H9 (cell line): ENCODE data around the gene PPP2R1A. TPM values are rescaled to one million over a fixed set of nuclear protein-coding genes. Genes with fewer than 3 reads are reported as not detected.

Source experiments
- DNase-seq: peaks from one replicate; pipeline ENCODE4 v3.0.0-alpha.2; 2017
- H2AFZ ChIP-seq: one replicate; pipeline ENCODE4 v1.6.1; 2013; ENCODE audit warnings: mild to moderate bottlenecking, low read length, control low read depth, moderate library complexity
- H2AK5ac ChIP-seq: 2 replicates; pipeline ENCODE4 v1.6.1; 2013; ENCODE audit warnings: low read length, control low read depth, mixed read lengths; ENCODE audit not compliant: insufficient read length
- H2BK120ac ChIP-seq: one replicate; pipeline ENCODE4 v1.6.1; 2013; ENCODE audit warnings: low read depth, mild to moderate bottlenecking, low read length, control low read depth, inconsistent platforms; ENCODE audit not compliant: poor library complexity, severe bottlenecking
- H2BK12ac ChIP-seq: 2 replicates; pipeline ENCODE4 v1.6.1; 2013; ENCODE audit warnings: low read length, control low read depth, mixed read lengths, low read depth; ENCODE audit not compliant: insufficient read length
- H2BK15ac ChIP-seq: 2 replicates; pipeline ENCODE4 v1.6.1; 2013; ENCODE audit warnings: low read depth, low read length, control low read depth
- H2BK20ac ChIP-seq: one replicate; pipeline ENCODE4 v1.6.1; 2013; ENCODE audit warnings: low read depth, mild to moderate bottlenecking, low read length, control low read depth, inconsistent platforms; ENCODE audit not compliant: poor library complexity, severe bottlenecking
- H2BK5ac ChIP-seq: 2 replicates; pipeline ENCODE4 v1.6.1; 2013; ENCODE audit warnings: low read length, control low read depth, mixed read lengths; ENCODE audit not compliant: insufficient read length
- H3K14ac ChIP-seq: 2 replicates; pipeline ENCODE4 v1.6.1; 2013; ENCODE audit warnings: low read length, control low read depth; ENCODE audit not compliant: insufficient read depth
- H3K18ac ChIP-seq: 2 replicates; pipeline ENCODE4 v1.6.1; 2013; ENCODE audit warnings: low read depth, mild to moderate bottlenecking, mixed read lengths, low read length, control low read depth; ENCODE audit not compliant: insufficient read length
- H3K23ac ChIP-seq: 2 replicates; pipeline ENCODE4 v1.6.1; 2013; ENCODE audit warnings: low read length, control low read depth, mixed read lengths, low read depth; ENCODE audit not compliant: insufficient read length
- H3K23me2 ChIP-seq: 2 replicates; pipeline ENCODE4 v1.6.1; 2013; ENCODE audit warnings: low read depth, mild to moderate bottlenecking, mixed read lengths, low read length, control low read depth; ENCODE audit not compliant: insufficient read length, poor library complexity, severe bottlenecking
- H3K27ac ChIP-seq: 2 replicates; pipeline ENCODE4 v1.5.1; 2013; ENCODE audit warnings: low read length, control low read depth, mixed read lengths, low read depth; ENCODE audit not compliant: insufficient read length
- H3K27me3 ChIP-seq: 2 replicates; pipeline ENCODE4 v1.6.1; 2013; ENCODE audit warnings: low read length, control low read depth, inconsistent platforms; ENCODE audit not compliant: insufficient read depth
- H3K4ac ChIP-seq: 2 replicates; pipeline ENCODE4 v1.6.1; 2013; ENCODE audit warnings: low read depth, mild to moderate bottlenecking, control low read depth, inconsistent platforms, low read length, moderate library complexity
- H3K4me1 ChIP-seq: 2 replicates; pipeline ENCODE4 v1.6.1; 2013; ENCODE audit warnings: low read length, control low read depth, inconsistent platforms; ENCODE audit not compliant: insufficient read depth
- H3K4me2 ChIP-seq: 2 replicates; pipeline ENCODE4 v1.6.1; 2013; ENCODE audit warnings: low read length, control low read depth, mixed read lengths; ENCODE audit not compliant: insufficient read length, insufficient read depth
- H3K56ac ChIP-seq: 2 replicates; pipeline ENCODE4 v1.6.1; 2013; ENCODE audit warnings: low read depth, mild to moderate bottlenecking, mixed read lengths, low read length, control low read depth; ENCODE audit not compliant: insufficient read length
- H3K79me1 ChIP-seq: 2 replicates; pipeline ENCODE4 v1.6.1; 2013; ENCODE audit warnings: low read depth, mild to moderate bottlenecking, moderate library complexity, low read length, control low read depth, inconsistent platforms; ENCODE audit not compliant: insufficient read depth, poor library complexity, severe bottlenecking
- H3K79me2 ChIP-seq: 2 replicates; pipeline ENCODE4 v1.6.1; 2013; ENCODE audit warnings: low read length, control low read depth, inconsistent platforms; ENCODE audit not compliant: insufficient read depth
- H3K9ac ChIP-seq: 2 replicates; pipeline ENCODE4 v1.6.1; 2013; ENCODE audit warnings: low read length, control low read depth, mixed read lengths; ENCODE audit not compliant: insufficient read length; ENCODE audit errors: extremely low read depth
- H3K9me3 ChIP-seq: one replicate; pipeline ENCODE4 v1.6.1; 2013; ENCODE audit warnings: low read depth, low read length, inconsistent platforms; ENCODE audit not compliant: control insufficient read depth
- H3T11ph ChIP-seq: one replicate; pipeline ENCODE4 v1.6.1; 2013; ENCODE audit warnings: mild to moderate bottlenecking, low read length, control low read depth, inconsistent platforms
- H4K20me1 ChIP-seq: one replicate; pipeline ENCODE4 v1.6.1; 2013; ENCODE audit not compliant: control insufficient read depth, insufficient read length, insufficient read depth
- H4K5ac ChIP-seq: 2 replicates; pipeline ENCODE4 v1.6.1; 2013; ENCODE audit warnings: low read depth, mild to moderate bottlenecking, mixed read lengths, low read length, control low read depth; ENCODE audit not compliant: insufficient read length
- H4K8ac ChIP-seq: replicated peaks from 2 replicates; pipeline ENCODE4 v1.6.1; 2013; ENCODE audit warnings: low read length, control low read depth, mixed read lengths, low read depth; ENCODE audit not compliant: insufficient read length
- H4K91ac ChIP-seq: 2 replicates; pipeline ENCODE4 v1.6.1; 2013; ENCODE audit warnings: low read depth, mild to moderate bottlenecking, moderate library complexity, mixed read lengths, low read length, control low read depth; ENCODE audit not compliant: insufficient read length
- H3K27ac Mint-ChIP-seq, 3 experiments: 2 replicates in 2 of 3; 3 replicates in 1 of 3; pipeline ENCODE4 v1.8.0; 2020 to 2021; ENCODE audit warnings: mixed read lengths in 3 of 3, mild to moderate bottlenecking in 1 of 3, moderate library complexity in 1 of 3
- H3K27me3 Mint-ChIP-seq: 2 replicates; pipeline ENCODE4 v1.8.0; 2021; ENCODE audit warnings: low read depth, mild to moderate bottlenecking, moderate library complexity, mixed read lengths
- H3K36me3 Mint-ChIP-seq, 3 experiments: 2 replicates in 2 of 3; 3 replicates in 1 of 3; pipeline ENCODE4 v1.8.0; 2020 to 2021; ENCODE audit warnings: low read depth in 3 of 3, mixed read lengths in 3 of 3; ENCODE audit not compliant: insufficient read depth in 1 of 3
- H3K4me1 Mint-ChIP-seq, 2 experiments: 2 replicates each; pipeline ENCODE4 v1.8.0; 2020; ENCODE audit warnings: mixed read lengths in 2 of 2
- H3K4me3 Mint-ChIP-seq, 2 experiments: 2 replicates in 1 of 2; 3 replicates in 1 of 2; pipeline ENCODE4 v1.8.0; 2020 to 2021; ENCODE audit warnings: mild to moderate bottlenecking in 2 of 2, mixed read lengths in 2 of 2, moderate library complexity in 1 of 2
- H3K9me3 Mint-ChIP-seq, 2 experiments: 2 replicates in 1 of 2; 3 replicates in 1 of 2; pipeline ENCODE4 v1.8.0; 2020; ENCODE audit warnings: mild to moderate bottlenecking in 2 of 2, mixed read lengths in 2 of 2, moderate library complexity in 1 of 2
- WGBS: extraction: QIAGEN DNeasy Blood & Tissue Kit; methylation state at CpG from one replicate; pipeline ENCODE4 v1.1.7; 2013; ENCODE audit warnings: missing lambda C conversion rate, low lambda C conversion rate, mixed read lengths; ENCODE audit not compliant: insufficient read length; ENCODE audit errors: extremely low coverage; 5-methylcytosine and 5-hydroxymethylcytosine counted together
- total RNA-seq: library from RNA; stranded (reverse); gene quantifications from 2 replicates; pipeline ENCODE4 v1.2.1, GENCODE V29; 2021
- TF ChIP-seq, protein P1 (sequence below): fragments of 200-600 bp; sonication (generic); conservative IDR thresholded peaks from 3 replicates; pipeline ENCODE4 v1.8.0; 2021; ENCODE audit warnings: antibody characterized with exemption, mild to moderate bottlenecking

Gene PPP2R1A
- total RNA-seq, 1 experiment from 2014 or later = 432 TPM

- Histone ChIP-seq H2BK20ac (no peak overlapping the region), H3K14ac (no peak overlapping the region), H2BK5ac (no peak overlapping the region), H3K79me1 (peaks cover 7% of the 10 kb centered on the region), H3K27ac (no peak overlapping the region), H2AK5ac (no peak overlapping the region), H2BK15ac (no peak overlapping the region), H4K8ac (no peak overlapping the region), H3K9me3 (no peaks in the 10 kb centered on the region), H3K9ac (no peak overlapping the region), H2BK120ac (no peak overlapping the region), H3K4me2 (no peak overlapping the region), H2AFZ (no peak overlapping the region), H4K20me1 (no peaks in the 10 kb centered on the region), H3K4me1 (peaks cover 7% of the 10 kb centered on the region; the same call in 1 of the 2 replicates), H2BK12ac (no peak overlapping the region), H3K56ac (no peak overlapping the region), H3K23me2 (no peaks in the 10 kb centered on the region), H3K4ac (no peak overlapping the region), H3K27me3 (no peaks in the 10 kb centered on the region), H3K79me2 (peaks cover 42% of the 10 kb centered on the region), H3T11ph (no peak overlapping the region), H3K23ac (no peak overlapping the region), H4K5ac (no peak overlapping the region), H3K18ac (no peak overlapping the region), H4K91ac (no peak overlapping the region)
- Mint-ChIP-seq H3K27ac (peak overlapping the region in 2 of 3 experiments; percentile 7 to 30; a peak in 2 of 7 replicates), H3K27me3 (no peaks in the 10 kb centered on the region), H3K4me1 (peaks cover 37 to 42% of the 10 kb centered on the region in 2 experiments), H3K36me3 (peaks cover 24 to 49% (median 49%) of the 10 kb centered on the region in 3 experiments), H3K9me3 (no peaks in the 10 kb centered on the region), H3K4me3 (peak overlapping the region; percentile 96 to 99)
- no peak for DNase-seq
- no CpG with 5 or more reads among the region's 2 CpGs for WGBS
- TF ChIP-seq, protein P1, sequence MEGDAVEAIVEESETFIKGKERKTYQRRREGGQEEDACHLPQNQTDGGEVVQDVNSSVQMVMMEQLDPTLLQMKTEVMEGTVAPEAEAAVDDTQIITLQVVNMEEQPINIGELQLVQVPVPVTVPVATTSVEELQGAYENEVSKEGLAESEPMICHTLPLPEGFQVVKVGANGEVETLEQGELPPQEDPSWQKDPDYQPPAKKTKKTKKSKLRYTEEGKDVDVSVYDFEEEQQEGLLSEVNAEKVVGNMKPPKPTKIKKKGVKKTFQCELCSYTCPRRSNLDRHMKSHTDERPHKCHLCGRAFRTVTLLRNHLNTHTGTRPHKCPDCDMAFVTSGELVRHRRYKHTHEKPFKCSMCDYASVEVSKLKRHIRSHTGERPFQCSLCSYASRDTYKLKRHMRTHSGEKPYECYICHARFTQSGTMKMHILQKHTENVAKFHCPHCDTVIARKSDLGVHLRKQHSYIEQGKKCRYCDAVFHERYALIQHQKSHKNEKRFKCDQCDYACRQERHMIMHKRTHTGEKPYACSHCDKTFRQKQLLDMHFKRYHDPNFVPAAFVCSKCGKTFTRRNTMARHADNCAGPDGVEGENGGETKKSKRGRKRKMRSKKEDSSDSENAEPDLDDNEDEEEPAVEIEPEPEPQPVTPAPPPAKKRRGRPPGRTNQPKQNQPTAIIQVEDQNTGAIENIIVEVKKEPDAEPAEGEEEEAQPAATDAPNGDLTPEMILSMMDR = no peak
These were observed 2.1 kb downstream of the PPP2R1A start for GRCh38 chr19:52191951-52192350.
